Measurements from ENCODE around the gene LINC01488.

The LINC01488 gene

DNA sequence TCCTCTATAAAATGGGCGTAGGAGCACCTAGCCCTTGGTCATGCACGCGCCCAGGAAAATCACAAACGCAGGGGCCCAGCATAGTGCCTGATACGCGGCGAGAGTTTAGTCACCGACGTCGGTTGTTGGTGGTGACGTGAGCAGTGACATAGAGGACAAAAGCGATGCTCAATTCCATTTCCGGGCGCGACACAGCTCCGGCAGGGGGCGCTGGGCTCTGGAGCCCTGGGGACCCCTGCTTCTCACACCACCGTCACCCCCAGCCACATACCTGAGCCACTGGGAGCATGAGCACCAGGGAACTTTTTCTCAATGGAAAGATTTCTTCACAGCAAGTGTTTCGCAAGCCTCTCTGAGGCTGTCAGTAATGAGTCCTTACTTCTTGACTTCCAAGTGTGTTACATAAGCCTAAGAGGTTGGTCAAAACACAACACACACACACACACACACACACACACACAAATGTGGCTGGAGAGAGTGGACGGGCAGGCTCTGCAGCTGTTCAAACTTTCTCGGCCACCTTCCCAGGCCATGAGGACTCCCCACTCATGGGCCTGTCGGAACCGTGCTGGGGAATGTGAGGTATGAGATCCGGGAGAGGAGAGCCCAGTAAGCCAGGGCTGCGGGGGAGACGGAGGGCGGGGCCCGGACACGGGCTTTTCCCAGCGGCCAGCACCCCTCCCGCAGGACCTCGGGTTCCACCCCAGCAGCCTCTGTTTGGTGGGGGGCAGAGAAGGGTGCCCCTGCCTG lies 36.9 kb upstream of the LINC01488 start:
- ATAC-seq: no peak
- TF ChIP-seq CREB5 (CRISPR knock-in tag; IDR thresholded peaks at IDR 0.05; ENCODE audit: low read depth) (no peak), PATZ1 (CRISPR knock-in tag; IDR thresholded peaks at IDR 0.05; ENCODE audit: borderline replicate concordance) (no peak), SNAI2 (CRISPR knock-in tag; IDR thresholded peaks at IDR 0.05) (no peak), BACH2 (CRISPR knock-in tag; IDR thresholded peaks at IDR 0.05; ENCODE audit: borderline replicate concordance) (no peak), ZNF70 (CRISPR knock-in tag; IDR thresholded peaks at IDR 0.05) (no peak), ZNF565 (CRISPR knock-in tag; conservative IDR thresholded peaks at IDR 0.05; ENCODE audit: low read depth) (no peak), ESRRG (CRISPR knock-in tag; IDR thresholded peaks at IDR 0.05) (no peak), ZFP30 (CRISPR knock-in tag; IDR thresholded peaks at IDR 0.05) (no peak), TOX (CRISPR knock-in tag; IDR thresholded peaks at IDR 0.05; ENCODE audit: borderline replicate concordance) (no peak), RARB (CRISPR knock-in tag; IDR thresholded peaks at IDR 0.05) (no peak)
- TF ChIP-seq, protein P1, sequence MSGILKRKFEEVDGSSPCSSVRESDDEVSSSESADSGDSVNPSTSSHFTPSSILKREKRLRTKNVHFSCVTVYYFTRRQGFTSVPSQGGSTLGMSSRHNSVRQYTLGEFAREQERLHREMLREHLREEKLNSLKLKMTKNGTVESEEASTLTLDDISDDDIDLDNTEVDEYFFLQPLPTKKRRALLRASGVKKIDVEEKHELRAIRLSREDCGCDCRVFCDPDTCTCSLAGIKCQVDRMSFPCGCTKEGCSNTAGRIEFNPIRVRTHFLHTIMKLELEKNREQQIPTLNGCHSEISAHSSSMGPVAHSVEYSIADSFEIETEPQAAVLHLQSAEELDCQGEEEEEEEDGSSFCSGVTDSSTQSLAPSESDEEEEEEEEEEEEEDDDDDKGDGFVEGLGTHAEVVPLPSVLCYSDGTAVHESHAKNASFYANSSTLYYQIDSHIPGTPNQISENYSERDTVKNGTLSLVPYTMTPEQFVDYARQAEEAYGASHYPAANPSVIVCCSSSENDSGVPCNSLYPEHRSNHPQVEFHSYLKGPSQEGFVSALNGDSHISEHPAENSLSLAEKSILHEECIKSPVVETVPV (CRISPR knock-in tag; IDR thresholded peaks at IDR 0.05): no peak

DNA sequence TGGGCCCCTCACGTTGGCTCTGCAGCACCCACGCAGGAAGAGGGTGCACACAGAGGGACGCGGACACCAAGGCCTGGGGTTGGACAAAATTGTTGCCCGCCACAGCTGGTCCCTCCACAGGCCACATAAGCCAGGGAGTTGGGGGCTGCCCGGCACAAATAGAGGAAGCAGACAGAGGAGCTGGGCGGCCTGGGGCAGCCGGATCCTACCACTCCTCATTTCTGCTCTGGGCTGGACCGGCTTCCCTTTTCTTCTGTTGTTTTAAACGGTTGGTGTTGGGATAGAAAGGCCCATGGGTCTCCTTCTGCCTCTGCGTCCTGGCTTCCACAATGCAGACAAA lies 36.4 kb upstream of the LINC01488 start:
- TF ChIP-seq TOX (CRISPR knock-in tag; IDR thresholded peaks at IDR 0.05; ENCODE audit: borderline replicate concordance) (no peak), ZC3H10 (CRISPR knock-in tag; IDR thresholded peaks at IDR 0.05) (no peak), ISL1 (CRISPR knock-in tag; IDR thresholded peaks at IDR 0.05) (no peak), CREB5 (CRISPR knock-in tag; IDR thresholded peaks at IDR 0.05; ENCODE audit: low read depth) (no peak), GLIS3 (CRISPR knock-in tag; IDR thresholded peaks at IDR 0.05) (no peak), CSDC2 (CRISPR knock-in tag; IDR thresholded peaks at IDR 0.05) (no peak), PATZ1 (CRISPR knock-in tag; IDR thresholded peaks at IDR 0.05; ENCODE audit: borderline replicate concordance) (no peak), ZNF565 (CRISPR knock-in tag; conservative IDR thresholded peaks at IDR 0.05; ENCODE audit: low read depth) (no peak), BACH2 (CRISPR knock-in tag; IDR thresholded peaks at IDR 0.05; ENCODE audit: borderline replicate concordance) (no peak), SNAI2 (CRISPR knock-in tag; IDR thresholded peaks at IDR 0.05) (no peak), ARNTL (CRISPR knock-in tag; IDR thresholded peaks at IDR 0.05; ENCODE audit: borderline replicate concordance, low read depth) (no peak), TCF4 (CRISPR knock-in tag; IDR thresholded peaks at IDR 0.05; ENCODE audit: borderline replicate concordance) (no peak), RARB (CRISPR knock-in tag; IDR thresholded peaks at IDR 0.05) (no peak), ZNF70 (CRISPR knock-in tag; IDR thresholded peaks at IDR 0.05) (no peak), ESRRG (CRISPR knock-in tag; IDR thresholded peaks at IDR 0.05) (no peak)
- TF ChIP-seq, protein P2, sequence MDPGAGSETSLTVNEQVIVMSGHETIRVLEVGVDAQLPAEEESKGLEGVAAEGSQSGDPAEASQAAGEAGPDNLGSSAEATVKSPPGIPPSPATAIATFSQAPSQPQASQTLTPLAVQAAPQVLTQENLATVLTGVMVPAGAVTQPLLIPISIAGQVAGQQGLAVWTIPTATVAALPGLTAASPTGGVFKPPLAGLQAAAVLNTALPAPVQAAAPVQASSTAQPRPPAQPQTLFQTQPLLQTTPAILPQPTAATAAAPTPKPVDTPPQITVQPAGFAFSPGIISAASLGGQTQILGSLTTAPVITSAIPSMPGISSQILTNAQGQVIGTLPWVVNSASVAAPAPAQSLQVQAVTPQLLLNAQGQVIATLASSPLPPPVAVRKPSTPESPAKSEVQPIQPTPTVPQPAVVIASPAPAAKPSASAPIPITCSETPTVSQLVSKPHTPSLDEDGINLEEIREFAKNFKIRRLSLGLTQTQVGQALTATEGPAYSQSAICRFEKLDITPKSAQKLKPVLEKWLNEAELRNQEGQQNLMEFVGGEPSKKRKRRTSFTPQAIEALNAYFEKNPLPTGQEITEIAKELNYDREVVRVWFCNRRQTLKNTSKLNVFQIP (CRISPR knock-in tag; IDR thresholded peaks at IDR 0.05; ENCODE audit: borderline replicate concordance, low read depth): no peak
- TF ChIP-seq, protein P1 (CRISPR knock-in tag; IDR thresholded peaks at IDR 0.05): no peak
- no peak for ATAC-seq
